NCI-H2171 treated with DMSO at 0.1 percent for 48 hours (cell line): ENCODE results near the gene SRGAP1.

Source experiments
- DNase-seq: peaks from one replicate; lab custom pipeline; 2025; lab: John Stamatoyannopoulos, UW

SRGAP1 gene

GRCh38 chr12:64207453-64207852, 363.0 kb downstream of the SRGAP1 start:
- no peak for DNase-seq
